ENCODE measurements around the gene APOO. TPM values are rescaled to one million over a fixed set of nuclear protein-coding genes. Genes with fewer than 3 reads are reported as not detected.
A peak's percentile ranks its signal among the peaks of the same experiment; 100 is the strongest.

The APOO gene
- total and polyA plus RNA-seq, 2 of the 13 experiments (the other 11 are each of a cell fraction or from before 2014, with no cell fraction given), result 9.7 to 22.1 TPM

DNA sequence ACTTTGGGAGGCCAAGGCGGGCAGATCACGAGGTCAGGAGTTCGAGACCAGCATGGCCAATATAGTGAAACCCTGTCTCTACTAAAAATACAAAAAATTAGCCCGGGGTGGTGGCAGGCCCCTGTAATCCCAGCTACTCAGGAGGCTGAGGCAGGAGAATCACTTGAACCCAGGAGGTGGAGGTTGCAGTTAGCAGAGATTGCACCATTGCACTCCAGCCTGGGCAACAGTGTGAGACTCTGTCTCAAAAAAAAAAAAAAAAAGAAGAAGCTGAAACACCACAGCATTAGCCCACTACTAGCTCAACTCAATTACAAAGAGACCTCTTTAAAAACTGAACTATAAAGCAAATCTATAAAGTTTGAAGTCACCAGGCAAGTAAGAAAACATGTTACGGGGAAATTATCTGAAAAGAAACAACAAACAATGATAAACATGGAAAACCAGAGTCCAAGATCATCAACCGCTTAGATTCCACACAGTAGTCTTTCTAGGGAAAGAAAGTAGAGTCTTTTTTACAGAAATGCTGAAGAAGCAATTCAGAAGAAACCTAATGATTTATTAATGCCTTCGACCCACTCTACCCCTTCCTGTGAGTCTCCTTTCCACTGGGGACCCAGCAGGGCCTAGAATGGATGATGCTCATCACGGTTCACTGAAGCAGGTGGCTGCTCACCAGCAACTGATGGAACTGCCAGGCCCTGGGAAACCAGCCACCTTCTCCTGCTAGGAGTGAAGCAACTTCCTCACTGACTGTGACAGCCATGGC is 118.2 kb downstream of the APOO start:
- peak; percentile 40 for ATAC-seq
- peaks cover 0 to 1% of the 10 kb centered on the region in 2 experiments; a peak in 2 of 5 replicates for H3K36me3 ChIP-seq (replicated peaks in 1 of 2; ENCODE audit: control insufficient read depth in 1 of 2, insufficient read depth in 2 of 2, low read length in 2 of 2)
- in situ Hi-C loops (cut with HindIII; ENCODE audit: extremely low pct_ligation_motif_present, low pct_unique_long_range_greater_than_20kb) (no loop called here), intact Hi-C loops (cut with micrococcal nuclease; ENCODE audit: unreplicated experiment) (loop anchor here (2.0 to 10.0 kb wide), 2 partner anchors 15 to 1945 kb away; no protein-coding TSS in a partner anchor)
- H4K20me1 ChIP-seq (ENCODE audit: insufficient read depth, low read length), result peaks cover 7% of the 10 kb centered on the region
- H3K27me3 ChIP-seq (ENCODE audit: control insufficient read depth in 1 of 2, insufficient read depth in 2 of 2, low read length in 2 of 2), result no peaks in the 10 kb centered on the region
- H3K27ac ChIP-seq (ENCODE audit: extremely low read length, insufficient read depth, low read length), result peak overlapping the region; percentile 48
- no peak for FAIRE-seq
- peak overlapping the region; percentile 39; the same call in 1 of the 2 replicates for H3K9ac ChIP-seq (ENCODE audit: insufficient read depth, low read depth, low read length)
- BruUV-seq (replicated peaks), result no TSS peak
- POLR2A ChIA-PET, result no interaction called here
- peaks cover 6% of the 10 kb centered on the region for H3K79me2 ChIP-seq (ENCODE audit: insufficient read depth, low read length)
- no peaks in the 10 kb centered on the region for H3K9me3 ChIP-seq (ENCODE audit: low read length)
- H3K4me3 ChIP-seq (replicated peaks in 1 of 3; ENCODE audit: insufficient read depth in 1 of 3, low read depth in 2 of 3, low read length in 3 of 3), result no peak overlapping the region
- H3K4me1 ChIP-seq (ENCODE audit: insufficient read depth, low read length), result peaks cover 34% of the 10 kb centered on the region
- CTCF ChIA-PET (ENCODE audit: low intra/inter-chr PET ratio, low total read pairs), result no interaction called here
- no peak overlapping the region for H2AFZ ChIP-seq (ENCODE audit: low read length)
- 97% methylated on average over 6 of the region's 8 CpGs for WGBS (ENCODE audit: low lambda C conversion rate)
- no peak for DNase-seq (ENCODE audit: low spot score)
- H3K4me2 ChIP-seq (ENCODE audit: low read depth, low read length), result peak overlapping the region; percentile 42; the same call in 1 of the 2 replicates
- no peak for TF ChIP-seq HOXA3 (CRISPR knock-in tag; IDR thresholded peaks at IDR 0.05)
- no peak for TF ChIP-seq ZNF335 (CRISPR knock-in tag; IDR thresholded peaks at IDR 0.05)
- TF ChIP-seq ZNF510 (CRISPR knock-in tag; IDR thresholded peaks at IDR 0.05; ENCODE audit: low read depth), result no peak
- no peak for TF ChIP-seq YEATS2 (CRISPR knock-in tag; IDR thresholded peaks at IDR 0.05; ENCODE audit: borderline replicate concordance)
- TF ChIP-seq NR2F1 (CRISPR knock-in tag; IDR thresholded peaks at IDR 0.05), result no peak
- TF ChIP-seq CBX5 (CRISPR knock-in tag; IDR thresholded peaks at IDR 0.05; ENCODE audit: borderline replicate concordance), result no peak
- TF ChIP-seq ZNF468 (CRISPR knock-in tag; IDR thresholded peaks at IDR 0.05), result no peak
- TF ChIP-seq, protein P1, sequence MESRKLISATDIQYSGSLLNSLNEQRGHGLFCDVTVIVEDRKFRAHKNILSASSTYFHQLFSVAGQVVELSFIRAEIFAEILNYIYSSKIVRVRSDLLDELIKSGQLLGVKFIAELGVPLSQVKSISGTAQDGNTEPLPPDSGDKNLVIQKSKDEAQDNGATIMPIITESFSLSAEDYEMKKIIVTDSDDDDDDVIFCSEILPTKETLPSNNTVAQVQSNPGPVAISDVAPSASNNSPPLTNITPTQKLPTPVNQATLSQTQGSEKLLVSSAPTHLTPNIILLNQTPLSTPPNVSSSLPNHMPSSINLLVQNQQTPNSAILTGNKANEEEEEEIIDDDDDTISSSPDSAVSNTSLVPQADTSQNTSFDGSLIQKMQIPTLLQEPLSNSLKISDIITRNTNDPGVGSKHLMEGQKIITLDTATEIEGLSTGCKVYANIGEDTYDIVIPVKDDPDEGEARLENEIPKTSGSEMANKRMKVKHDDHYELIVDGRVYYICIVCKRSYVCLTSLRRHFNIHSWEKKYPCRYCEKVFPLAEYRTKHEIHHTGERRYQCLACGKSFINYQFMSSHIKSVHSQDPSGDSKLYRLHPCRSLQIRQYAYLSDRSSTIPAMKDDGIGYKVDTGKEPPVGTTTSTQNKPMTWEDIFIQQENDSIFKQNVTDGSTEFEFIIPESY (CRISPR knock-in tag; IDR thresholded peaks at IDR 0.05), result no peak
- TF ChIP-seq, protein P2, sequence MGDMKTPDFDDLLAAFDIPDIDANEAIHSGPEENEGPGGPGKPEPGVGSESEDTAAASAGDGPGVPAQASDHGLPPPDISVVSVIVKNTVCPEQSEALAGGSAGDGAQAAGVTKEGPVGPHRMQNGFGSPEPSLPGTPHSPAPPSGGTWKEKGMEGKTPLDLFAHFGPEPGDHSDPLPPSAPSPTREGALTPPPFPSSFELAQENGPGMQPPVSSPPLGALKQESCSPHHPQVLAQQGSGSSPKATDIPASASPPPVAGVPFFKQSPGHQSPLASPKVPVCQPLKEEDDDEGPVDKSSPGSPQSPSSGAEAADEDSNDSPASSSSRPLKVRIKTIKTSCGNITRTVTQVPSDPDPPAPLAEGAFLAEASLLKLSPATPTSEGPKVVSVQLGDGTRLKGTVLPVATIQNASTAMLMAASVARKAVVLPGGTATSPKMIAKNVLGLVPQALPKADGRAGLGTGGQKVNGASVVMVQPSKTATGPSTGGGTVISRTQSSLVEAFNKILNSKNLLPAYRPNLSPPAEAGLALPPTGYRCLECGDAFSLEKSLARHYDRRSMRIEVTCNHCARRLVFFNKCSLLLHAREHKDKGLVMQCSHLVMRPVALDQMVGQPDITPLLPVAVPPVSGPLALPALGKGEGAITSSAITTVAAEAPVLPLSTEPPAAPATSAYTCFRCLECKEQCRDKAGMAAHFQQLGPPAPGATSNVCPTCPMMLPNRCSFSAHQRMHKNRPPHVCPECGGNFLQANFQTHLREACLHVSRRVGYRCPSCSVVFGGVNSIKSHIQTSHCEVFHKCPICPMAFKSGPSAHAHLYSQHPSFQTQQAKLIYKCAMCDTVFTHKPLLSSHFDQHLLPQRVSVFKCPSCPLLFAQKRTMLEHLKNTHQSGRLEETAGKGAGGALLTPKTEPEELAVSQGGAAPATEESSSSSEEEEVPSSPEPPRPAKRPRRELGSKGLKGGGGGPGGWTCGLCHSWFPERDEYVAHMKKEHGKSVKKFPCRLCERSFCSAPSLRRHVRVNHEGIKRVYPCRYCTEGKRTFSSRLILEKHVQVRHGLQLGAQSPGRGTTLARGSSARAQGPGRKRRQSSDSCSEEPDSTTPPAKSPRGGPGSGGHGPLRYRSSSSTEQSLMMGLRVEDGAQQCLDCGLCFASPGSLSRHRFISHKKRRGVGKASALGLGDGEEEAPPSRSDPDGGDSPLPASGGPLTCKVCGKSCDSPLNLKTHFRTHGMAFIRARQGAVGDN (CRISPR knock-in tag; IDR thresholded peaks at IDR 0.05), result 0 out of 2 replicates have a peak, but pooled peaks have one; percentile 19
- no peak for TF ChIP-seq ZNF589 (CRISPR knock-in tag; conservative IDR thresholded peaks at IDR 0.05)
- TF ChIP-seq, protein P3, sequence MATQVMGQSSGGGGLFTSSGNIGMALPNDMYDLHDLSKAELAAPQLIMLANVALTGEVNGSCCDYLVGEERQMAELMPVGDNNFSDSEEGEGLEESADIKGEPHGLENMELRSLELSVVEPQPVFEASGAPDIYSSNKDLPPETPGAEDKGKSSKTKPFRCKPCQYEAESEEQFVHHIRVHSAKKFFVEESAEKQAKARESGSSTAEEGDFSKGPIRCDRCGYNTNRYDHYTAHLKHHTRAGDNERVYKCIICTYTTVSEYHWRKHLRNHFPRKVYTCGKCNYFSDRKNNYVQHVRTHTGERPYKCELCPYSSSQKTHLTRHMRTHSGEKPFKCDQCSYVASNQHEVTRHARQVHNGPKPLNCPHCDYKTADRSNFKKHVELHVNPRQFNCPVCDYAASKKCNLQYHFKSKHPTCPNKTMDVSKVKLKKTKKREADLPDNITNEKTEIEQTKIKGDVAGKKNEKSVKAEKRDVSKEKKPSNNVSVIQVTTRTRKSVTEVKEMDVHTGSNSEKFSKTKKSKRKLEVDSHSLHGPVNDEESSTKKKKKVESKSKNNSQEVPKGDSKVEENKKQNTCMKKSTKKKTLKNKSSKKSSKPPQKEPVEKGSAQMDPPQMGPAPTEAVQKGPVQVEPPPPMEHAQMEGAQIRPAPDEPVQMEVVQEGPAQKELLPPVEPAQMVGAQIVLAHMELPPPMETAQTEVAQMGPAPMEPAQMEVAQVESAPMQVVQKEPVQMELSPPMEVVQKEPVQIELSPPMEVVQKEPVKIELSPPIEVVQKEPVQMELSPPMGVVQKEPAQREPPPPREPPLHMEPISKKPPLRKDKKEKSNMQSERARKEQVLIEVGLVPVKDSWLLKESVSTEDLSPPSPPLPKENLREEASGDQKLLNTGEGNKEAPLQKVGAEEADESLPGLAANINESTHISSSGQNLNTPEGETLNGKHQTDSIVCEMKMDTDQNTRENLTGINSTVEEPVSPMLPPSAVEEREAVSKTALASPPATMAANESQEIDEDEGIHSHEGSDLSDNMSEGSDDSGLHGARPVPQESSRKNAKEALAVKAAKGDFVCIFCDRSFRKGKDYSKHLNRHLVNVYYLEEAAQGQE (IDR thresholded peaks at IDR 0.05; ENCODE audit: borderline replicate concordance in 1 of 2, low read depth in 1 of 2, low read length in 2 of 2), result no peak
